Measurements from ENCODE around the gene BCL6B.

Gene BCL6B

GRCh38 chr17:7060165-7060891 lies 37.5 kb downstream of the BCL6B start:
- no peak overlapping the region for H3K27ac ChIP-seq (ENCODE audit: insufficient read depth, low read depth, low read length, poor library complexity, severe bottlenecking)
- no peaks in the 10 kb centered on the region for H3K9me3 ChIP-seq (ENCODE audit: control insufficient read depth, low read length)
- H3K36me3 ChIP-seq (ENCODE audit: control insufficient read depth, insufficient read depth, low read length) = no peaks in the 10 kb centered on the region
- no peak overlapping the region for H3K4me3 ChIP-seq (ENCODE audit: insufficient read depth, low read depth, low read length)
- 85 to 86% methylated on average over 5 of the region's 6 CpGs for WGBS, 2 experiments
- no peaks in the 10 kb centered on the region for H3K27me3 ChIP-seq (ENCODE audit: control insufficient read depth, insufficient read depth, low read length, poor library complexity, severe bottlenecking)
- peaks cover 14% of the 10 kb centered on the region for H3K4me1 ChIP-seq (ENCODE audit: control insufficient read depth, insufficient read depth, low read length)

GRCh38 chr17:7063518-7064094 lies 40.8 kb downstream of the BCL6B start:
- whole genome bisulfite sequencing, 2 experiments = 79 to 82% methylated on average over 6 of the region's 6 CpGs

GRCh38 chr17:7064261-7064660 lies 41.4 kb downstream of the BCL6B start:
- peak overlapping the region; percentile 82 for H3K27ac ChIP-seq (ENCODE audit: insufficient read depth, low read depth, low read length, poor library complexity, severe bottlenecking)
- WGBS, 2 experiments = 76 to 89% methylated on average over 4 of the region's 4 CpGs

More at GRCh38 chr17:7063518-7064094, 40.8 kb downstream of the BCL6B start:
- Histone ChIP-seq H3K4me3 (ENCODE audit: insufficient read depth, low read depth, low read length) (no peak overlapping the region), H3K9me3 (ENCODE audit: control insufficient read depth, low read length) (no peaks in the 10 kb centered on the region), H3K36me3 (ENCODE audit: control insufficient read depth, insufficient read depth, low read length) (no peaks in the 10 kb centered on the region), H3K27ac (ENCODE audit: insufficient read depth, low read depth, low read length, poor library complexity, severe bottlenecking) (peak overlapping the region; percentile 82), H3K4me1 (ENCODE audit: control insufficient read depth, insufficient read depth, low read length) (peaks cover 14% of the 10 kb centered on the region), H3K27me3 (ENCODE audit: control insufficient read depth, insufficient read depth, low read length, poor library complexity, severe bottlenecking) (no peaks in the 10 kb centered on the region)

GRCh38 chr17:7067198-7067597 lies 44.3 kb downstream of the BCL6B start:
- 91 to 93% methylated on average over 1 of the region's 1 CpG for WGBS, 2 experiments
- H3K27ac ChIP-seq (ENCODE audit: insufficient read depth, low read depth, low read length, poor library complexity, severe bottlenecking) = no peak overlapping the region
- no peaks in the 10 kb centered on the region for H3K36me3 ChIP-seq (ENCODE audit: control insufficient read depth, insufficient read depth, low read length)
- peaks cover 14% of the 10 kb centered on the region for H3K4me1 ChIP-seq (ENCODE audit: control insufficient read depth, insufficient read depth, low read length)
- no peaks in the 10 kb centered on the region for H3K9me3 ChIP-seq (ENCODE audit: control insufficient read depth, low read length)
- no peak overlapping the region for H3K4me3 ChIP-seq (ENCODE audit: insufficient read depth, low read depth, low read length)
- H3K27me3 ChIP-seq (ENCODE audit: control insufficient read depth, insufficient read depth, low read length, poor library complexity, severe bottlenecking) = no peaks in the 10 kb centered on the region

More at GRCh38 chr17:7064261-7064660, 41.4 kb downstream of the BCL6B start:
- H3K4me3 ChIP-seq (ENCODE audit: insufficient read depth, low read depth, low read length) = no peak overlapping the region
- no peaks in the 10 kb centered on the region for H3K9me3 ChIP-seq (ENCODE audit: control insufficient read depth, low read length)
- H3K36me3 ChIP-seq (ENCODE audit: control insufficient read depth, insufficient read depth, low read length) = no peaks in the 10 kb centered on the region
- no peaks in the 10 kb centered on the region for H3K27me3 ChIP-seq (ENCODE audit: control insufficient read depth, insufficient read depth, low read length, poor library complexity, severe bottlenecking)
- H3K4me1 ChIP-seq (ENCODE audit: control insufficient read depth, insufficient read depth, low read length) = peaks cover 14% of the 10 kb centered on the region

- H3K9me3 ChIP-seq (ENCODE audit: control insufficient read depth, low read length) = no peaks in the 10 kb centered on the region
- H3K36me3 ChIP-seq (ENCODE audit: control insufficient read depth, insufficient read depth, low read length) = no peaks in the 10 kb centered on the region
- H3K27ac ChIP-seq (ENCODE audit: insufficient read depth, low read depth, low read length, poor library complexity, severe bottlenecking) = no peak overlapping the region
- no peaks in the 10 kb centered on the region for H3K27me3 ChIP-seq (ENCODE audit: control insufficient read depth, insufficient read depth, low read length, poor library complexity, severe bottlenecking)
- H3K4me3 ChIP-seq (ENCODE audit: insufficient read depth, low read depth, low read length) = no peak overlapping the region
- H3K4me1 ChIP-seq (ENCODE audit: control insufficient read depth, insufficient read depth, low read length) = peaks cover 9% of the 10 kb centered on the region
- 33 to 44% methylated on average over 1 of the region's 1 CpG for WGBS, 2 experiments
These were observed 45.4 kb downstream of the BCL6B start for GRCh38 chr17:7068268-7068667.

- H3K9me3 ChIP-seq (ENCODE audit: control insufficient read depth, low read length) = no peaks in the 10 kb centered on the region
- 94 to 96% methylated on average over 3 of the region's 3 CpGs for WGBS, 2 experiments
- no peaks in the 10 kb centered on the region for H3K27me3 ChIP-seq (ENCODE audit: control insufficient read depth, insufficient read depth, low read length, poor library complexity, severe bottlenecking)
- no peak overlapping the region for H3K4me3 ChIP-seq (ENCODE audit: insufficient read depth, low read depth, low read length)
- no peaks in the 10 kb centered on the region for H3K4me1 ChIP-seq (ENCODE audit: control insufficient read depth, insufficient read depth, low read length)
- H3K27ac ChIP-seq (ENCODE audit: insufficient read depth, low read depth, low read length, poor library complexity, severe bottlenecking) = no peak overlapping the region
- H3K36me3 ChIP-seq (ENCODE audit: control insufficient read depth, insufficient read depth, low read length) = no peaks in the 10 kb centered on the region
These were observed 47.9 kb downstream of the BCL6B start for GRCh38 chr17:7070712-7071111.

GRCh38 chr17:7072406-7072805 lies 49.6 kb downstream of the BCL6B start:
- H3K27me3 ChIP-seq (ENCODE audit: control insufficient read depth, insufficient read depth, low read length, poor library complexity, severe bottlenecking) = no peaks in the 10 kb centered on the region
- no peak overlapping the region for H3K27ac ChIP-seq (ENCODE audit: insufficient read depth, low read depth, low read length, poor library complexity, severe bottlenecking)
- H3K36me3 ChIP-seq (ENCODE audit: control insufficient read depth, insufficient read depth, low read length) = no peaks in the 10 kb centered on the region
- H3K4me3 ChIP-seq (ENCODE audit: insufficient read depth, low read depth, low read length) = no peak overlapping the region
- no peaks in the 10 kb centered on the region for H3K9me3 ChIP-seq (ENCODE audit: control insufficient read depth, low read length)
- WGBS, 2 experiments = 88 to 95% methylated on average over 2 of the region's 2 CpGs
- no peaks in the 10 kb centered on the region for H3K4me1 ChIP-seq (ENCODE audit: control insufficient read depth, insufficient read depth, low read length)

- H3K27me3 ChIP-seq (ENCODE audit: control insufficient read depth, insufficient read depth, low read length, poor library complexity, severe bottlenecking) = no peaks in the 10 kb centered on the region
- no peak overlapping the region for H3K4me3 ChIP-seq (ENCODE audit: insufficient read depth, low read depth, low read length)
- WGBS, 2 experiments = 92 to 93% methylated on average over 14 of the region's 14 CpGs
- H3K4me1 ChIP-seq (ENCODE audit: control insufficient read depth, insufficient read depth, low read length) = no peaks in the 10 kb centered on the region
- no peak overlapping the region for H3K27ac ChIP-seq (ENCODE audit: insufficient read depth, low read depth, low read length, poor library complexity, severe bottlenecking)
- H3K9me3 ChIP-seq (ENCODE audit: control insufficient read depth, low read length) = no peaks in the 10 kb centered on the region
- H3K36me3 ChIP-seq (ENCODE audit: control insufficient read depth, insufficient read depth, low read length) = no peaks in the 10 kb centered on the region
These were observed 52.1 kb downstream of the BCL6B start for GRCh38 chr17:7074931-7075330.

GRCh38 chr17:7077911-7078546 lies 55.2 kb downstream of the BCL6B start:
- Histone ChIP-seq H3K36me3 (ENCODE audit: control insufficient read depth, insufficient read depth, low read length) (no peaks in the 10 kb centered on the region), H3K27me3 (ENCODE audit: control insufficient read depth, insufficient read depth, low read length, poor library complexity, severe bottlenecking) (no peaks in the 10 kb centered on the region), H3K9me3 (ENCODE audit: control insufficient read depth, low read length) (no peaks in the 10 kb centered on the region), H3K4me3 (ENCODE audit: insufficient read depth, low read depth, low read length) (no peak overlapping the region), H3K27ac (ENCODE audit: insufficient read depth, low read depth, low read length, poor library complexity, severe bottlenecking) (no peak overlapping the region), H3K4me1 (ENCODE audit: control insufficient read depth, insufficient read depth, low read length) (no peaks in the 10 kb centered on the region)
- WGBS, 2 experiments = 88 to 91% methylated on average over 7 of the region's 7 CpGs

- Histone ChIP-seq H3K27me3 (ENCODE audit: control insufficient read depth, insufficient read depth, low read length, poor library complexity, severe bottlenecking) (no peaks in the 10 kb centered on the region), H3K9me3 (ENCODE audit: control insufficient read depth, low read length) (no peaks in the 10 kb centered on the region), H3K4me1 (ENCODE audit: control insufficient read depth, insufficient read depth, low read length) (no peaks in the 10 kb centered on the region), H3K27ac (ENCODE audit: insufficient read depth, low read depth, low read length, poor library complexity, severe bottlenecking) (no peak overlapping the region), H3K4me3 (ENCODE audit: insufficient read depth, low read depth, low read length) (no peak overlapping the region), H3K36me3 (ENCODE audit: control insufficient read depth, insufficient read depth, low read length) (no peaks in the 10 kb centered on the region)
- 91 to 94% methylated on average over 10 of the region's 10 CpGs for WGBS, 2 experiments
These were observed 55.9 kb downstream of the BCL6B start for GRCh38 chr17:7078711-7079110.

All from ectodermal cell (in vitro differentiated cells).